Activated CD4-positive, alpha-beta T cell treated with anti-CD3 and anti-CD28 coated beads, Interleukin-2, amount 50 U/mL, for 4 hours (primary cell): ENCODE data around the gene ASCC2.
A peak's percentile ranks its signal among the peaks of the same experiment; 100 is the strongest.
"Not testable (repeated sequence)": the region's sequence is repeated elsewhere in the genome, so short reads cannot be mapped to it uniquely, and the experiment has no call there.

Experiments used
- DNase-seq, 2 experiments: peaks; one replicate each; pipeline ENCODE4 v3.0.0-alpha.2; 2020

The ASCC2 gene

GRCh38 chr22:29784451-29785361 is 53.4 kb downstream of the ASCC2 start:
- no peak for DNase-seq

GRCh38 chr22:29782061-29782845 is 55.8 kb downstream of the ASCC2 start:
- no peak for DNase-seq

- DNase-seq = no peak
Observed at GRCh38 chr22:29780748-29781676, 57.1 kb downstream of the ASCC2 start.

- DNase-seq = no peak
Observed at GRCh38 chr22:29780220-29780619, 57.9 kb downstream of the ASCC2 start.

- DNase-seq = no peak
Observed at GRCh38 chr22:29773233-29773632, 64.8 kb downstream of the ASCC2 start.

GRCh38 chr22:29772170-29772641 is 65.9 kb downstream of the ASCC2 start:
- no peak for DNase-seq

- no peak for DNase-seq
Observed at GRCh38 chr22:29769723-29770321, 68.3 kb downstream of the ASCC2 start.

GRCh38 chr22:29768052-29768693 is 69.9 kb downstream of the ASCC2 start:
- no peak for DNase-seq

- DNase-seq = peak; percentile 90 to 92
Observed at GRCh38 chr22:29767171-29768051, 70.7 kb downstream of the ASCC2 start, which contains the start of gene UQCR10. Gene UQCR10 (plus strand): TSS chr22:29767369. CDS start chr22:29767399, 30 bp downstream.

- peak; percentile 88 to 90 for DNase-seq
Observed at GRCh38 chr22:29766632-29767170, 71.4 kb downstream of the ASCC2 start, which contains the start of gene ZMAT5. Gene ZMAT5 (minus strand): TSS chr22:29767007. CDS start chr22:29748544, 18,463 bp downstream.

- peak in 1 of 2 experiments; percentile 11 for DNase-seq
Observed at GRCh38 chr22:29765905-29766631, 72.0 kb downstream of the ASCC2 start.

GRCh38 chr22:29762263-29762662 is 75.8 kb downstream of the ASCC2 start:
- no peak for DNase-seq

- DNase-seq = no peak
Observed at GRCh38 chr22:29758959-29759358, 79.1 kb downstream of the ASCC2 start.

- DNase-seq = no peak
Observed at GRCh38 chr22:29758068-29758622, 79.9 kb downstream of the ASCC2 start.

GRCh38 chr22:29757096-29757495 is 81.0 kb downstream of the ASCC2 start:
- DNase-seq = no peak

GRCh38 chr22:29756341-29756740 is 81.7 kb downstream of the ASCC2 start:
- no peak for DNase-seq

GRCh38 chr22:29755889-29756288 is 82.2 kb downstream of the ASCC2 start:
- no peak for DNase-seq

GRCh38 chr22:29754658-29755395 is 83.2 kb downstream of the ASCC2 start:
- DNase-seq = not testable (repeated sequence)
